ENCODE measurements around the gene KYNU. TPM values are rescaled to one million over a fixed set of nuclear protein-coding genes. Genes with fewer than 3 reads are reported as not detected.

Gene KYNU
- total and polyA plus RNA-seq, 2 of the 13 experiments (the other 11 are each of a cell fraction or from before 2014, with no cell fraction given) = 21.9 to 68.6 TPM

- TF ChIP-seq TEF (CRISPR knock-in tag; IDR thresholded peaks at IDR 0.05) (no peak), ZBTB3 (CRISPR knock-in tag; IDR thresholded peaks at IDR 0.05; ENCODE audit: borderline replicate concordance, low read depth) (peak; percentile 91), PLSCR1 (CRISPR knock-in tag; IDR thresholded peaks at IDR 0.05; ENCODE audit: borderline replicate concordance) (no peak), SCMH1 (CRISPR knock-in tag; IDR thresholded peaks at IDR 0.05; ENCODE audit: borderline replicate concordance) (no peak), ZNF335 (CRISPR knock-in tag; IDR thresholded peaks at IDR 0.05) (no peak), ERF (CRISPR knock-in tag; IDR thresholded peaks at IDR 0.05) (peak; percentile 84), ZNF121 (CRISPR knock-in tag; IDR thresholded peaks at IDR 0.05) (no peak), ZFP62 (CRISPR knock-in tag; IDR thresholded peaks at IDR 0.05) (no peak), ZNF878 (CRISPR knock-in tag; IDR thresholded peaks at IDR 0.05) (peak; percentile 94), PRPF4 (IDR thresholded peaks at IDR 0.05; ENCODE audit: low read depth, low read length, poor library complexity, severe bottlenecking) (no peak), ZNF773 (CRISPR knock-in tag; IDR thresholded peaks at IDR 0.05; ENCODE audit: borderline replicate concordance) (no peak), JDP2 (CRISPR knock-in tag; IDR thresholded peaks at IDR 0.05; ENCODE audit: borderline replicate concordance) (no peak), POLR2G (IDR thresholded peaks at IDR 0.05; ENCODE audit: low read depth, low read length) (no peak), ELF1 (CRISPR knock-in tag; IDR thresholded peaks at IDR 0.05) (no peak), ZNF225 (CRISPR knock-in tag; IDR thresholded peaks at IDR 0.05) (no peak), ZNF652 (CRISPR knock-in tag; IDR thresholded peaks at IDR 0.05; ENCODE audit: borderline replicate concordance, low read depth) (peak; percentile 34; the same call in 1 of the 2 replicates), DRAP1 (CRISPR knock-in tag; IDR thresholded peaks at IDR 0.05) (peak; percentile 62), TERF1 (CRISPR knock-in tag; IDR thresholded peaks at IDR 0.05) (no peak), ZNF737 (CRISPR knock-in tag; IDR thresholded peaks at IDR 0.05; ENCODE audit: borderline replicate concordance) (no peak), KDM2A (CRISPR knock-in tag; IDR thresholded peaks at IDR 0.05; ENCODE audit: borderline replicate concordance, low read depth) (no peak), NBN (conservative IDR thresholded peaks at IDR 0.05) (no peak), ZNF280B (CRISPR knock-in tag; IDR thresholded peaks at IDR 0.05; ENCODE audit: borderline replicate concordance) (no peak)
- TF ChIP-seq, protein P1, sequence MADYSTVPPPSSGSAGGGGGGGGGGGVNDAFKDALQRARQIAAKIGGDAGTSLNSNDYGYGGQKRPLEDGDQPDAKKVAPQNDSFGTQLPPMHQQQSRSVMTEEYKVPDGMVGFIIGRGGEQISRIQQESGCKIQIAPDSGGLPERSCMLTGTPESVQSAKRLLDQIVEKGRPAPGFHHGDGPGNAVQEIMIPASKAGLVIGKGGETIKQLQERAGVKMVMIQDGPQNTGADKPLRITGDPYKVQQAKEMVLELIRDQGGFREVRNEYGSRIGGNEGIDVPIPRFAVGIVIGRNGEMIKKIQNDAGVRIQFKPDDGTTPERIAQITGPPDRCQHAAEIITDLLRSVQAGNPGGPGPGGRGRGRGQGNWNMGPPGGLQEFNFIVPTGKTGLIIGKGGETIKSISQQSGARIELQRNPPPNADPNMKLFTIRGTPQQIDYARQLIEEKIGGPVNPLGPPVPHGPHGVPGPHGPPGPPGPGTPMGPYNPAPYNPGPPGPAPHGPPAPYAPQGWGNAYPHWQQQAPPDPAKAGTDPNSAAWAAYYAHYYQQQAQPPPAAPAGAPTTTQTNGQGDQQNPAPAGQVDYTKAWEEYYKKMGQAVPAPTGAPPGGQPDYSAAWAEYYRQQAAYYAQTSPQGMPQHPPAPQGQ (CRISPR knock-in tag; IDR thresholded peaks at IDR 0.05; ENCODE audit: borderline replicate concordance) = no peak
Observed at GRCh38 chr2:142863485-142863961, 13.9 kb upstream of the KYNU start (continued).

All from HepG2 (cell line).